Transverse colon (tissue), 4 donors: ENCODE measurements around the gene TSTD2. TPM values are rescaled to one million over a fixed set of nuclear protein-coding genes. Genes with fewer than 3 reads are reported as not detected.

Experiments
- DNase-seq: peaks from one replicate; pipeline ENCODE4 v3.0.0-alpha.2; 2019
- H3K27ac ChIP-seq, 4 donors: fragments of 200-600 bp; sonication (generic); 2 replicates each; pipeline ENCODE4 v1.5.1; 2016 to 2018; ENCODE audit warnings: inconsistent platforms in 4 of 4
- H3K27me3 ChIP-seq: fragments of 200-600 bp; sonication (generic); 2 replicates; pipeline ENCODE4 v1.5.1; 2017; ENCODE audit warnings: inconsistent platforms
- H3K36me3 ChIP-seq, 4 donors: fragments of 200-600 bp; sonication (generic); 2 replicates each; pipeline ENCODE4 v1.5.1; 2017 to 2019; ENCODE audit warnings: inconsistent platforms in 4 of 4
- H3K4me1 ChIP-seq, 4 donors: fragments of 200-600 bp; sonication (generic); 2 replicates each; pipeline ENCODE4 v1.5.1; 2017 to 2020; ENCODE audit warnings: inconsistent platforms in 4 of 4
- H3K4me3 ChIP-seq, 4 donors: fragments of 200-600 bp; sonication (generic); 1 replicate in 1 of 4; 2 replicates in 3 of 4; pipeline versions ENCODE4 v1.5.1 to v1.6.1; 2017 to 2019; ENCODE audit warnings: inconsistent platforms in 4 of 4
- H3K9me3 ChIP-seq, 2 donors: fragments of 200-600 bp; sonication (generic); 2 replicates each; pipeline ENCODE4 v1.5.1; 2017 to 2019; ENCODE audit warnings: inconsistent platforms in 2 of 2
- CTCF ChIP-seq, 5 experiments: fragments of 200-600 bp in 3 of 5; fragments of 450-650 bp in 2 of 5; sonication (generic) in 3 of 5; IDR thresholded peaks; 1 replicate in 2 of 5; 2 replicates in 3 of 5; pipeline ENCODE4 v1.5.1; 2016 to 2017; ENCODE audit warnings: antibody characterized with exemption in 5 of 5, inconsistent platforms in 3 of 5, mild to moderate bottlenecking in 2 of 5, moderate library complexity in 1 of 5
- EP300 ChIP-seq: sonication (generic); formaldehyde crosslinking; IDR thresholded peaks from one replicate; pipeline ENCODE4 v1.6.1; 2017; ENCODE audit warnings: antibody characterized with exemption, low read depth
- POLR2A ChIP-seq: fragments of 450-650 bp; IDR thresholded peaks from one replicate; pipeline ENCODE4 v1.6.1; 2016; ENCODE audit warnings: antibody characterized with exemption, mild to moderate bottlenecking, moderate library complexity
- POLR2AphosphoS5 ChIP-seq, 3 donors: sonication (generic); formaldehyde crosslinking; IDR thresholded peaks; one replicate each; pipeline ENCODE4 v1.6.1; 2016; ENCODE audit warnings: antibody characterized with exemption in 3 of 3
- WGBS, 2 donors: methylation state at CpG; one replicate each; pipeline ENCODE4 v1.1.5; 2018; ENCODE audit warnings: low coverage in 1 of 2; 5-methylcytosine and 5-hydroxymethylcytosine counted together
- in situ Hi-C, 4 donors: fragments of 200-750 bp; cut with MboI; loops; one replicate each; pipeline versions ENCODE4 v1.15.0 to v1.15.1; 2017; ENCODE audit warnings: low sequenced_read_pairs in 3 of 4, low pct_ligation_motif_present in 1 of 4, low pct_unique_long_range_greater_than_20kb in 1 of 4
- intact Hi-C: fragments of 100-400 bp; cut with DNase I; formaldehyde crosslinking; loops from one replicate; pipeline ENCODE4 v1.15.1; 2023; ENCODE audit warnings: low total_unique reads
- total RNA-seq, 4 donors: library from RNA; depleted of rRNA; stranded (reverse); fragments of >200 nt; gene quantifications; one replicate each; pipeline ENCODE4 v1.1.0, GENCODE V29; 2016

TSTD2 gene
- total RNA-seq, 4 donors from 2014 or later = 13.8 to 27.0 (median 20.3) TPM

- no peaks in the 10 kb centered on the region for H3K27me3 ChIP-seq
- H3K36me3 ChIP-seq = peaks cover 0 to 6% (median 1%) of the 10 kb centered on the region in 4 donors
- peaks cover 0 to 10% (median 1%) of the 10 kb centered on the region in 4 donors for H3K4me1 ChIP-seq
- no peaks in the 10 kb centered on the region for H3K9me3 ChIP-seq
- no peak overlapping the region for H3K4me3 ChIP-seq
- in situ Hi-C loops = loop anchor here (10.0 to 25.0 kb wide), 3 partner anchors 94 to 756 kb away; partner anchors contain the start of gene ZNF782 (in 3 of the 4)
- no peak for DNase-seq
- no peak overlapping the region for H3K27ac ChIP-seq
- no peak for TF ChIP-seq POLR2AphosphoS5 (IDR thresholded peaks at IDR 0.05)
- no peak for TF ChIP-seq EP300
- no peak for TF ChIP-seq CTCF (IDR thresholded peaks at IDR 0.05)
- no peak for TF ChIP-seq POLR2A
- intact Hi-C loops = loop anchor here (5.0 kb wide), 1 partner anchor 151 kb away; no protein-coding TSS in a partner anchor
- WGBS, 2 donors = 77 to 89% methylated on average over 1 of the region's 1 CpG
These were observed 15.2 kb downstream of the TSTD2 start for GRCh38 chr9:97617939-97618416.

- H3K27ac ChIP-seq = no peak overlapping the region
- H3K4me1 ChIP-seq = peaks cover 0 to 10% (median 1%) of the 10 kb centered on the region in 4 donors
- TF ChIP-seq EP300 (no peak), CTCF (IDR thresholded peaks at IDR 0.05) (peak; percentile 81 to 88 (median 82)), POLR2AphosphoS5 (IDR thresholded peaks at IDR 0.05) (peak in 1 of 3 donors; percentile 17), POLR2A (no peak)
- H3K9me3 ChIP-seq = no peaks in the 10 kb centered on the region
- no peaks in the 10 kb centered on the region for H3K27me3 ChIP-seq
- in situ Hi-C loops = loop anchor here (10.0 to 25.0 kb wide), 3 partner anchors 97 to 753 kb away; partner anchors contain the start of gene ZNF782 (in 3 of the 4)
- DNase-seq = peak; percentile 70
- peaks cover 0 to 11% (median 6%) of the 10 kb centered on the region in 4 donors for H3K36me3 ChIP-seq
- intact Hi-C loops = loop anchor here (5.0 kb wide), 1 partner anchor 148 kb away; no protein-coding TSS in a partner anchor
- no peak overlapping the region for H3K4me3 ChIP-seq
These were observed 17.6 kb downstream of the TSTD2 start for GRCh38 chr9:97615439-97616072.

- Histone ChIP-seq H3K4me3 (no peak overlapping the region), H3K27ac (no peak overlapping the region), H3K4me1 (peaks cover 0 to 12% (median 9%) of the 10 kb centered on the region in 4 donors), H3K27me3 (no peaks in the 10 kb centered on the region), H3K36me3 (peaks cover 0 to 41% (median 9%) of the 10 kb centered on the region in 4 donors), H3K9me3 (no peaks in the 10 kb centered on the region)
- TF ChIP-seq CTCF (IDR thresholded peaks at IDR 0.05) (no peak), EP300 (no peak), POLR2AphosphoS5 (IDR thresholded peaks at IDR 0.05) (no peak), POLR2A (no peak)
- DNase-seq = no peak
- WGBS, 2 donors = 97 to 100% methylated on average over 4 to 17 of the region's 17 CpGs
- intact Hi-C loops = no loop called here
- in situ Hi-C loops = loop anchor here in 3 of 4 donors (5.0 to 25.0 kb wide), 4 partner anchors 107 to 743 kb away; partner anchors contain the start of gene ZNF782 (in 3 of the 3)
These were observed 28.1 kb downstream of the TSTD2 start for GRCh38 chr9:97604901-97605645.

GRCh38 chr9:97602430-97602829 is 30.7 kb downstream of the TSTD2 start:
- Histone ChIP-seq H3K36me3 (peaks cover 0 to 42% (median 9%) of the 10 kb centered on the region in 4 donors), H3K4me3 (no peak overlapping the region), H3K4me1 (peaks cover 3 to 23% (median 12%) of the 10 kb centered on the region in 4 donors), H3K27ac (peak overlapping the region in 2 of 4 donors; percentile 41 to 70), H3K27me3 (no peaks in the 10 kb centered on the region), H3K9me3 (no peaks in the 10 kb centered on the region)
- 92% methylated on average over 10 of the region's 10 CpGs; no CpG with 5 or more reads in 1 of the 2 donors for WGBS, 2 donors
- in situ Hi-C loops (loop anchor here in 3 of 4 donors (5.0 to 25.0 kb wide), 4 partner anchors 110 to 740 kb away; partner anchors contain the start of gene ZNF782 (in 3 of the 3)), intact Hi-C loops (no loop called here)
- TF ChIP-seq POLR2AphosphoS5 (IDR thresholded peaks at IDR 0.05) (no peak), CTCF (IDR thresholded peaks at IDR 0.05) (no peak), EP300 (no peak), POLR2A (no peak)
- no peak for DNase-seq
